Chondrocyte (in vitro differentiated cells): Measurements from ENCODE around the gene SCD. TPM values are rescaled to one million over a fixed set of nuclear protein-coding genes. Genes with fewer than 3 reads are reported as not detected.

Source experiments
- DNase-seq: peaks from one replicate; pipeline ENCODE4 v3.0.0; 2021; ENCODE audit warnings: mixed read lengths, low spot score
- H3K27ac Mint-ChIP-seq: one replicate; pipeline ENCODE4 v1.8.0; 2021; ENCODE audit warnings: mild to moderate bottlenecking, moderate library complexity, mixed read lengths; ENCODE audit not compliant: unreplicated experiment
- H3K27me3 Mint-ChIP-seq: 2 replicates; pipeline ENCODE4 v1.8.0; 2021; ENCODE audit warnings: low read depth, mixed read lengths
- H3K36me3 Mint-ChIP-seq: 2 replicates; pipeline ENCODE4 v1.8.0; 2021; ENCODE audit warnings: low read depth, mixed read lengths
- H3K4me1 Mint-ChIP-seq: 2 replicates; pipeline ENCODE4 v1.8.0; 2021; ENCODE audit warnings: low read depth, mild to moderate bottlenecking, mixed read lengths
- H3K4me3 Mint-ChIP-seq: one replicate; pipeline ENCODE4 v1.8.0; 2021; ENCODE audit warnings: mild to moderate bottlenecking, moderate library complexity, mixed read lengths; ENCODE audit not compliant: unreplicated experiment
- H3K9me3 Mint-ChIP-seq: 2 replicates; pipeline ENCODE4 v1.8.0; 2021; ENCODE audit warnings: low read depth, mixed read lengths
- total RNA-seq: library from RNA; stranded (reverse); gene quantifications from 3 replicates; pipeline ENCODE4 v1.2.1, GENCODE V29; 2021
- TF ChIP-seq, protein P1 (sequence below): fragments of 200-600 bp; sonication (generic); IDR thresholded peaks from 2 replicates; pipeline ENCODE4 v1.5.0; 2021; ENCODE audit warnings: antibody characterized with exemption, mild to moderate bottlenecking, moderate library complexity

SCD gene
- total RNA-seq, 1 donor from 2014 or later: 74.1 TPM

- no peaks in the 10 kb centered on the region for H3K27me3 Mint-ChIP-seq
These were observed 45.6 kb downstream of the SCD start for GRCh38 chr10:100392686-100393003.

GRCh38 chr10:100395626-100396025 lies 48.6 kb downstream of the SCD start:
- Mint-ChIP-seq H3K27ac (no peak overlapping the region), H3K4me3 (no peak overlapping the region), H3K27me3 (no peaks in the 10 kb centered on the region)

More at GRCh38 chr10:100392686-100393003, 45.6 kb downstream of the SCD start:
- Mint-ChIP-seq H3K4me1 (no peaks in the 10 kb centered on the region), H3K36me3 (peaks cover 7% of the 10 kb centered on the region), H3K9me3 (no peaks in the 10 kb centered on the region), H3K4me3 (no peak overlapping the region), H3K27ac (no peak overlapping the region)
- no peak for DNase-seq
- TF ChIP-seq, protein P1, sequence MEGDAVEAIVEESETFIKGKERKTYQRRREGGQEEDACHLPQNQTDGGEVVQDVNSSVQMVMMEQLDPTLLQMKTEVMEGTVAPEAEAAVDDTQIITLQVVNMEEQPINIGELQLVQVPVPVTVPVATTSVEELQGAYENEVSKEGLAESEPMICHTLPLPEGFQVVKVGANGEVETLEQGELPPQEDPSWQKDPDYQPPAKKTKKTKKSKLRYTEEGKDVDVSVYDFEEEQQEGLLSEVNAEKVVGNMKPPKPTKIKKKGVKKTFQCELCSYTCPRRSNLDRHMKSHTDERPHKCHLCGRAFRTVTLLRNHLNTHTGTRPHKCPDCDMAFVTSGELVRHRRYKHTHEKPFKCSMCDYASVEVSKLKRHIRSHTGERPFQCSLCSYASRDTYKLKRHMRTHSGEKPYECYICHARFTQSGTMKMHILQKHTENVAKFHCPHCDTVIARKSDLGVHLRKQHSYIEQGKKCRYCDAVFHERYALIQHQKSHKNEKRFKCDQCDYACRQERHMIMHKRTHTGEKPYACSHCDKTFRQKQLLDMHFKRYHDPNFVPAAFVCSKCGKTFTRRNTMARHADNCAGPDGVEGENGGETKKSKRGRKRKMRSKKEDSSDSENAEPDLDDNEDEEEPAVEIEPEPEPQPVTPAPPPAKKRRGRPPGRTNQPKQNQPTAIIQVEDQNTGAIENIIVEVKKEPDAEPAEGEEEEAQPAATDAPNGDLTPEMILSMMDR: no peak

GRCh38 chr10:100396605-100397004 lies 49.6 kb downstream of the SCD start:
- no peak overlapping the region for H3K27ac Mint-ChIP-seq
- no peaks in the 10 kb centered on the region for H3K9me3 Mint-ChIP-seq
- no peak overlapping the region for H3K4me3 Mint-ChIP-seq
- H3K4me1 Mint-ChIP-seq: no peaks in the 10 kb centered on the region
- no peak for DNase-seq
- H3K36me3 Mint-ChIP-seq: no peaks in the 10 kb centered on the region
- TF ChIP-seq, protein P1: no peak
- no peaks in the 10 kb centered on the region for H3K27me3 Mint-ChIP-seq

More at GRCh38 chr10:100395626-100396025, 48.6 kb downstream of the SCD start:
- H3K36me3 Mint-ChIP-seq: no peaks in the 10 kb centered on the region
- H3K9me3 Mint-ChIP-seq: no peaks in the 10 kb centered on the region
- H3K4me1 Mint-ChIP-seq: no peaks in the 10 kb centered on the region
- DNase-seq: no peak
- TF ChIP-seq, protein P1: no peak

DNA sequence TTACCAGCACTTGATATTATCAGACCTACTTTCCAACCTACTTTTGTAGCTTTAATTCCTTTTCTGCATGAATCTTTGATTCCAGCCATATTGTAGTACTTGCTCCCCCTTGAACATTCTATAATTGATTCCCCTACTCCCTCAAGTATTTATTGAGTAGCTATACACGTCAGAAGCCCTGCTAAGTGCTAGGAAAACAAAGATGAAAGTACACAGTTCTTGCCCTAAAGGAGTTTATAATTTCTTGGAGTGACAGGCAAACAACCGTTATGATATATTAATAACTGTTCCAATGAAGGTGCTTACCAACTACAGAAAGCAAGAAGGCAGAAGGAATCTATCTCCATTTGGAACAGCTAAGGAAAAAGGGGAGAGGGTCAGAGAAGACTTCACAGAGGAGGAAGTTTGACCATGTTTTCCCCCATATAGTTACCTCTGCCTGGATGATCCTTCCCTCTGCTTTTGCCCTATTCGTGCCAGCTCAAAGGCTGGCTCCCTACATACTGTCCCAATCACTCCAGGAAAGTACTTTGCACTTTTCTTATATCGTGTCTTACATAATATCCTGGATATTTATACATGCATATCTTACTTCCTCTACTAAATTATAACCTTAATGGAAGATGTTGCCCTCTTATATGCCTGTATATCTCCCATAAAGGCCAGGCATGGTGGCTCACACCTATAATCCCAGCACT lies 54.7 kb downstream of the SCD start:
- no peaks in the 10 kb centered on the region for H3K27me3 Mint-ChIP-seq
- H3K4me3 Mint-ChIP-seq: no peak overlapping the region
- H3K4me1 Mint-ChIP-seq: no peaks in the 10 kb centered on the region
- H3K36me3 Mint-ChIP-seq: no peaks in the 10 kb centered on the region
- no peaks in the 10 kb centered on the region for H3K9me3 Mint-ChIP-seq
- TF ChIP-seq, protein P1: no peak
- no peak overlapping the region for H3K27ac Mint-ChIP-seq
- DNase-seq: no peak

GRCh38 chr10:100403734-100404133 lies 56.7 kb downstream of the SCD start:
- peaks cover 1% of the 10 kb centered on the region for H3K36me3 Mint-ChIP-seq
- H3K4me1 Mint-ChIP-seq: no peaks in the 10 kb centered on the region
- H3K4me3 Mint-ChIP-seq: no peak overlapping the region
- H3K27me3 Mint-ChIP-seq: no peaks in the 10 kb centered on the region
- no peak for DNase-seq
- H3K9me3 Mint-ChIP-seq: peaks cover 4% of the 10 kb centered on the region
- TF ChIP-seq, protein P1: no peak
- H3K27ac Mint-ChIP-seq: no peak overlapping the region
